Amygdala (tissue), 56 donors: Measurements from ENCODE around the gene TSPAN4.

Experiments
- DNase-seq, 56 donors: peaks; one replicate each; lab custom pipeline; 2025; lab: John Stamatoyannopoulos, UW

The TSPAN4 gene

GRCh38 chr11:833114-833791 is 9.4 kb upstream of the TSPAN4 start:
- DNase-seq, result no peak

- no peak for DNase-seq
Measured at GRCh38 chr11:833849-834311, 8.8 kb upstream of the TSPAN4 start.

GRCh38 chr11:834371-835316 is 8.0 kb upstream of the TSPAN4 start:
- DNase-seq, result peak in 11 of 56 donors; percentile 32 to 61 (median 48)

GRCh38 chr11:836274-836673 is 6.4 kb upstream of the TSPAN4 start:
- no peak for DNase-seq

GRCh38 chr11:836700-837099 is 6.0 kb upstream of the TSPAN4 start:
- no peak for DNase-seq

GRCh38 chr11:837189-837989 is 5.3 kb upstream of the TSPAN4 start:
- no peak for DNase-seq

- no peak for DNase-seq
Measured at GRCh38 chr11:837990-838307, 4.7 kb upstream of the TSPAN4 start.

- no peak for DNase-seq
Measured at GRCh38 chr11:838441-839279, 4.0 kb upstream of the TSPAN4 start.

- DNase-seq, result no peak
Measured at GRCh38 chr11:839280-839623, 3.4 kb upstream of the TSPAN4 start.

- no peak for DNase-seq
Measured at GRCh38 chr11:839875-840617, 2.6 kb upstream of the TSPAN4 start.

GRCh38 chr11:841981-842369 is 677 bp upstream of the TSPAN4 start:
- DNase-seq, result no peak

GRCh38 chr11:843086-843734 is 558 bp downstream of the TSPAN4 start:
- DNase-seq, result no peak

GRCh38 chr11:843818-844692 is 1.4 kb downstream of the TSPAN4 start:
- peak in 5 of 56 donors; percentile 22 to 45 (median 34) for DNase-seq

- peak in 14 of 56 donors; percentile 25 to 57 (median 39) for DNase-seq
Measured at GRCh38 chr11:844693-845644, 2.3 kb downstream of the TSPAN4 start.

GRCh38 chr11:845872-846495 is 3.3 kb downstream of the TSPAN4 start:
- no peak for DNase-seq

GRCh38 chr11:846496-847098 is 3.9 kb downstream of the TSPAN4 start:
- DNase-seq, result no peak
